Measurements from ENCODE around the gene KAT8.
"Not testable (repeated sequence)": the region's sequence is repeated elsewhere in the genome, so short reads cannot be mapped to it uniquely, and the experiment has no call there.

The KAT8 gene

DNA sequence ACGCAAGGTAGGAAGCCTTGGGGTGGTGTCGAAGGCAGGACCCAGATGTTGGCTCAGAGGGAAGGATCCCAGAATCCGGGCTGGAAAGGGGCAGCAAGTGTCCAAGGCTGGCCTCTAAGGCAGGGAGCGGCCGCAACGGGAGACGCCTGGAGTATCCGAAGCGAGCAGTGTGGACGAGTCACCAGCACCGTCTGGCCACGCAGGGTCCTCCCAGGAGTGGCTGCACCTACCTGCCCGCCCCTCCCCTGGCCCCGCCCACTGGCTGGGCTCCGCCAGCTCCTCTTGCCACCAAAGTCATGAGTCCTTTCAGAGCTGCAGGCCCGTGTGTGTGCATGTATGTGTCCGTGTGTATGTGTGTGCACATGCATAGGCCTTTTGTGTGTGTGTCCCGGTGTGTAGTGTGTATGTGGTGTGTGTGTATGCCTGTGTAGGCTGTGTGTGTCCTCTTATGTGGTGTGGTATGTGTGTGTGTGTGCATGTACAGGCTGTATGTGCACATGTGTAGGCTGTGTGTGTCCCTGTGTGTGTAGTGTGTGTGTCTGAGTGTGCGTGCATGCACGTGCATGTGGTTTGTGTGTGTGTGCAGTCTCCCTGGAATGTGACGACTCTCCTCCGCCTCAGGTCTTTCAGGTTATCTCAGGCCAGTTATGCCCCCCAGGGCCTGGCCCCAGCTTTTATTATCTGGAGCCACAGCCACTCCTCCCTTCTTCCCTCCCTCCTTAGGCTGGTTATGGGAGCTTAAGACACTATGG, 18.2 kb downstream of the KAT8 start, which contains the start of gene PRSS8:
Gene PRSS8, minus strand, starts transcription at position 193 of the 752 bp plus-strand sequence. CDS start 229 bp downstream, outside the sequence.
- Histone ChIP-seq H3K4me2 (ENCODE audit: insufficient read depth, low read length) (no peak within 1 kb of the TSS), H4K20me1 (ENCODE audit: insufficient read depth, low read length) (no peaks in the 10 kb centered on the region), H3K9me3 (ENCODE audit: insufficient read depth, low read length, severe bottlenecking) (no peaks in the 10 kb centered on the region), H2AFZ (ENCODE audit: low read depth, low read length) (no peak within 1 kb of the TSS), H3K4me1 (ENCODE audit: insufficient read depth, low read length) (no peaks in the 10 kb centered on the region), H3K79me2 (ENCODE audit: insufficient read depth, low read length) (no peaks in the 10 kb centered on the region), H3K9ac (ENCODE audit: low read depth, low read length) (no peak within 1 kb of the TSS), H3K27me3 (ENCODE audit: insufficient read depth, low read length, poor library complexity) (no peaks in the 10 kb centered on the region), H3K4me3 (ENCODE audit: low read depth in 1 of 2, low read length in 2 of 2) (no peak within 1 kb of the TSS), H3K36me3 (ENCODE audit: insufficient read depth, low read length) (peaks cover 14% of the 10 kb centered on the region), H3K27ac (ENCODE audit: low read length) (no peak within 1 kb of the TSS)
- DNase-seq: no peak
- ATAC-seq (ENCODE audit: insufficient read depth, low read depth): no peak
- TF ChIP-seq EZH2 (IDR thresholded peaks at IDR 0.05; ENCODE audit: borderline replicate concordance, low read depth, low read length, severe bottlenecking): no peak
- TF ChIP-seq, protein P1, sequence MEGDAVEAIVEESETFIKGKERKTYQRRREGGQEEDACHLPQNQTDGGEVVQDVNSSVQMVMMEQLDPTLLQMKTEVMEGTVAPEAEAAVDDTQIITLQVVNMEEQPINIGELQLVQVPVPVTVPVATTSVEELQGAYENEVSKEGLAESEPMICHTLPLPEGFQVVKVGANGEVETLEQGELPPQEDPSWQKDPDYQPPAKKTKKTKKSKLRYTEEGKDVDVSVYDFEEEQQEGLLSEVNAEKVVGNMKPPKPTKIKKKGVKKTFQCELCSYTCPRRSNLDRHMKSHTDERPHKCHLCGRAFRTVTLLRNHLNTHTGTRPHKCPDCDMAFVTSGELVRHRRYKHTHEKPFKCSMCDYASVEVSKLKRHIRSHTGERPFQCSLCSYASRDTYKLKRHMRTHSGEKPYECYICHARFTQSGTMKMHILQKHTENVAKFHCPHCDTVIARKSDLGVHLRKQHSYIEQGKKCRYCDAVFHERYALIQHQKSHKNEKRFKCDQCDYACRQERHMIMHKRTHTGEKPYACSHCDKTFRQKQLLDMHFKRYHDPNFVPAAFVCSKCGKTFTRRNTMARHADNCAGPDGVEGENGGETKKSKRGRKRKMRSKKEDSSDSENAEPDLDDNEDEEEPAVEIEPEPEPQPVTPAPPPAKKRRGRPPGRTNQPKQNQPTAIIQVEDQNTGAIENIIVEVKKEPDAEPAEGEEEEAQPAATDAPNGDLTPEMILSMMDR (IDR thresholded peaks at IDR 0.05; ENCODE audit: borderline replicate concordance, extremely low read depth, low read length, poor library complexity, severe bottlenecking): no peak

DNA sequence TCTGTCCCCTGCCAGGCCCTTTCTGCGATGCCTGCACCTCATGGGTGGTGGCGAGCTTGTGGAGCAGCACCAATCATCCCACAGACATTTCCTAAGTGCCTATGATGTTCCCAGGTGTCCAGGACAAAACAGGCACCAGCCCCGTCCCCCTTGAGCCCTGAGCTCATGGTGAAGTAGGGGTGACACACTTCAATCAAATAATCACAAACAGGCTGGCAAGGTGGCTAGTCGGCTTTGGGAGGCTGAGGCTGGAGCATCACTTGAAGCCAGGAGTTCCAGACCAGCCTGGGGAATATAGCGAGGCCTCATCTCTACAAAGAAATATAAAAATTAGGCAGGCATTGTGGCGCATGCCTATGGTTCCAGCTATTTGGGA, 18.8 kb downstream of the KAT8 start:
- Histone ChIP-seq H3K4me3 (ENCODE audit: low read depth in 1 of 2, low read length in 2 of 2) (no peak overlapping the region), H3K9ac (ENCODE audit: low read depth, low read length) (no peak overlapping the region), H2AFZ (ENCODE audit: low read depth, low read length) (no peak overlapping the region), H3K4me2 (ENCODE audit: insufficient read depth, low read length) (no peak overlapping the region), H3K27ac (ENCODE audit: low read length) (no peak overlapping the region), H3K4me1 (ENCODE audit: insufficient read depth, low read length) (peaks cover 3% of the 10 kb centered on the region), H3K36me3 (ENCODE audit: insufficient read depth, low read length) (peaks cover 9% of the 10 kb centered on the region), H3K27me3 (ENCODE audit: insufficient read depth, low read length, poor library complexity) (no peaks in the 10 kb centered on the region), H3K9me3 (ENCODE audit: insufficient read depth, low read length, severe bottlenecking) (no peaks in the 10 kb centered on the region), H4K20me1 (ENCODE audit: insufficient read depth, low read length) (no peaks in the 10 kb centered on the region), H3K79me2 (ENCODE audit: insufficient read depth, low read length) (no peaks in the 10 kb centered on the region)
- DNase-seq (no peak), ATAC-seq (ENCODE audit: insufficient read depth, low read depth) (no peak)
- TF ChIP-seq EZH2 (IDR thresholded peaks at IDR 0.05; ENCODE audit: borderline replicate concordance, low read depth, low read length, severe bottlenecking): no peak

DNA sequence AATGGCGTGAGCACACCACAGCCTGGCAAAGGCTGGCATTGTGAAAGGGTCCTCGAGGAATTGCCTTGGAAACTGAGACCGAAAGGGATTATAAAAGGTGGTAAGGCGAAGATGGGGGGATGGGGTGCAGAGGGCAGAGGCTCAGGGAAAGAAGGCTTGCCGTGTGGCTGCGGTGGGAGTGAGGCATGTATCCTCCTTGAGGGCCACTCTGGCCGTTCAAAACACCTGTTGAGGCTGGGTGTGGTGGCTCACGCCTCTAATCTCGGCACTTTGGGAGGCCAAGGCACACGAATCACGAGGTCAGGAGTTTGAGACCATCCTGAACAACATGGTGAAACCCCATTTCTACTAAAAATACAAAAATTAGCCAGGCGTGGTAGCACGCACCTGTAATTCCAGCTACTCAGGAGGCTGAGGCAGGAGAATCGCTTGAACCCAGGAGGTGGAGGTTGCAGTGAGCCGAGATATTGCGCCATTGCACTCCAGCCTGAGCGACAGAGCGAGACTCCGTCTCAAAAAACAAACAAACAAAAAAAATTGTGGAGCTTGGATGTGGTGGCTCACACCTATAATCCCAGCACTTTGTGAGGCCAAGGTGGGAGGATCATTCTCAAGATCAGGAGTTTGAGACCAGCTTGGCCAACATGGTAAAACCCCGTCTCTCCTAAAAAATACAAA, 19.5 kb downstream of the KAT8 start:
- H3K4me2 ChIP-seq (ENCODE audit: insufficient read depth, low read length); H3K9me3 ChIP-seq (ENCODE audit: insufficient read depth, low read length, severe bottlenecking); DNase-seq; H4K20me1 ChIP-seq (ENCODE audit: insufficient read depth, low read length); H2AFZ ChIP-seq (ENCODE audit: low read depth, low read length); H3K27me3 ChIP-seq (ENCODE audit: insufficient read depth, low read length, poor library complexity); H3K9ac ChIP-seq (ENCODE audit: low read depth, low read length); ATAC-seq (ENCODE audit: insufficient read depth, low read depth); H3K36me3 ChIP-seq (ENCODE audit: insufficient read depth, low read length); H3K79me2 ChIP-seq (ENCODE audit: insufficient read depth, low read length); H3K27ac ChIP-seq (ENCODE audit: low read length); H3K4me3 ChIP-seq (ENCODE audit: low read depth in 1 of 2, low read length in 2 of 2): not testable (repeated sequence)
- H3K4me1 ChIP-seq (ENCODE audit: insufficient read depth, low read length): peaks cover 10% of the 10 kb centered on the region

DNA sequence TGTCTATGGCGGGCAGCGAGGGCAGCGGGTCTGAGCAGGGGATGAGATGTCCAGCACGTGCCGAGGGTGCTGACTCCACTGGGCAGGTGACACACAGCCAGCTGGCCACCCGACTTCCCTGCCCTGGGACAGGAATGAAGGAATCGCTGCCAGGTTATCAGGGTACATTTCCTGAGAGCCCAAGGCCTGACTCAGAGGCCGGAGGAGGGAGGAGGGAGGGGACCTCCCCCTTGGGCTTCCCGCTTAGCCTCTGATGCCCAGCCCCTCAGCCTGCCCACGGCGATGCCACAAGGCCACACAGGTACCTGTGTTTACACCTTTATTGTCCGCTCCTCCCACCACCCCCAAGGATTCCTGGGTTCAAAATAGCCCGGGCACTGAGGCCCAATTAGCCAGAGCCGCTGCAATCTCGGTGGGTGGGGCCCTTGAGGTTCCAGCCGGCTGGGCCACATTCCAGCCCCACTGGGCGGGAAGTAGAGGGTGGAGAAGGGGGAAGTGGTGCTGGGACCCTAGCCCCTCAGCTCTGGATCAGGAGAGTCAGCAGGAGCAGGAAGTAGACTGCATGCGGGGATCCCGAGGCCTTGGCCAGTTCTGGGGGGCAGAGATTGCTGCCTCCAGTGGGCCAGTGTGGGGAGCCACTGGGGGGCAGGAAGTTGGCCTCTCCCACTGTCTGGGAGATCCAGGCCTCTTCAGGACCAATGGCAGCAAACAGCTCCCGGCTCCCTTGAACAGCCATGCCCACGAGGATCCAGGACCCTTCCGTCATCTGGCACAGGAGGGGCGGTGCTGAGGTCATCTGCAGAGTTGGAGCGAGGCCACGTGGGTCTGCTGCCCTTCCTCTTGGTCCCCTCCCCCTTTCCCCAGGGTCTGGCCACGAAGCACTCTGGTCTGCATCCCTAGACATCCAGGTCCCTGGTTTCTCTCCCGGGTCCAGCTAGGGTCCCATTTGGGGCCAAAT, 21.4 kb downstream of the KAT8 start:
- Histone ChIP-seq H3K27ac (ENCODE audit: low read length) (no peak overlapping the region), H3K36me3 (ENCODE audit: insufficient read depth, low read length) (no peaks in the 10 kb centered on the region), H3K4me2 (ENCODE audit: insufficient read depth, low read length) (no peak overlapping the region), H3K9me3 (ENCODE audit: insufficient read depth, low read length, severe bottlenecking) (no peaks in the 10 kb centered on the region), H3K4me1 (ENCODE audit: insufficient read depth, low read length) (peaks cover 18% of the 10 kb centered on the region), H3K4me3 (ENCODE audit: low read depth in 1 of 2, low read length in 2 of 2) (no peak overlapping the region), H3K79me2 (ENCODE audit: insufficient read depth, low read length) (no peaks in the 10 kb centered on the region), H3K9ac (ENCODE audit: low read depth, low read length) (no peak overlapping the region), H2AFZ (ENCODE audit: low read depth, low read length) (no peak overlapping the region), H4K20me1 (ENCODE audit: insufficient read depth, low read length) (no peaks in the 10 kb centered on the region), H3K27me3 (ENCODE audit: insufficient read depth, low read length, poor library complexity) (no peaks in the 10 kb centered on the region)
- DNase-seq: no peak
- TF ChIP-seq, protein P1 (IDR thresholded peaks at IDR 0.05; ENCODE audit: borderline replicate concordance, extremely low read depth, low read length, poor library complexity, severe bottlenecking): no peak
- no peak for TF ChIP-seq EZH2 (IDR thresholded peaks at IDR 0.05; ENCODE audit: borderline replicate concordance, low read depth, low read length, severe bottlenecking)
- ATAC-seq (ENCODE audit: insufficient read depth, low read depth): no peak

DNA sequence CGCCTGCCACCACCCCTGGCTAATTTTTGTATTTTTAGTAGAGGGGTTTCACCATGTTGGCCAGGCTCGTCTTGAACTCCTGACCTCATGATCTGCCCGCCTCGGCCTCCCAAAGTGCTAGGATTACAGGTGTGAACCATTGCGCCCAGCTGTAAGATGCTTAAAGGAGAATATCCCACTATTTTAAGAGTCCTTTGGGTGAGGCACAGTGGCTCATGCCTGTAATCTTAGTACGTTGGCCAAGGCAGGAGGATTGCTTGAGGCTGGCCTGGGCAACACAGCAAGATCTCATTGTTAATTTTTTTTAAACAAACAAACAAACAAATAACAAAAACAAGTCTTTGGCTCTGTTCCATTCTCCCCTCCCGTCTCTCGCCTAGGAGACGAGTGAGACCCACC, 23.6 kb downstream of the KAT8 start:
- H3K79me2 ChIP-seq (ENCODE audit: insufficient read depth, low read length); H3K27me3 ChIP-seq (ENCODE audit: insufficient read depth, low read length, poor library complexity); H3K36me3 ChIP-seq (ENCODE audit: insufficient read depth, low read length); H3K9me3 ChIP-seq (ENCODE audit: insufficient read depth, low read length, severe bottlenecking); H4K20me1 ChIP-seq (ENCODE audit: insufficient read depth, low read length); ATAC-seq (ENCODE audit: insufficient read depth, low read depth); DNase-seq: not testable (repeated sequence)
- Histone ChIP-seq H2AFZ (ENCODE audit: low read depth, low read length) (peak overlapping the region; percentile 74), H3K4me2 (ENCODE audit: insufficient read depth, low read length) (peak overlapping the region; percentile 65), H3K4me3 (ENCODE audit: low read depth in 1 of 2, low read length in 2 of 2) (peak overlapping the region in 1 of 2 experiments; percentile 47; a peak in 2 of 4 replicates), H3K9ac (ENCODE audit: low read depth, low read length) (peak overlapping the region; percentile 49), H3K4me1 (ENCODE audit: insufficient read depth, low read length) (peaks cover 18% of the 10 kb centered on the region), H3K27ac (ENCODE audit: low read length) (peak overlapping the region; percentile 63)
